ENCODE results near the gene GUCA2A.

GRCh38 chr1:42141978-42142377 is 22.6 kb downstream of the GUCA2A start:
- TF ChIP-seq, protein P1, sequence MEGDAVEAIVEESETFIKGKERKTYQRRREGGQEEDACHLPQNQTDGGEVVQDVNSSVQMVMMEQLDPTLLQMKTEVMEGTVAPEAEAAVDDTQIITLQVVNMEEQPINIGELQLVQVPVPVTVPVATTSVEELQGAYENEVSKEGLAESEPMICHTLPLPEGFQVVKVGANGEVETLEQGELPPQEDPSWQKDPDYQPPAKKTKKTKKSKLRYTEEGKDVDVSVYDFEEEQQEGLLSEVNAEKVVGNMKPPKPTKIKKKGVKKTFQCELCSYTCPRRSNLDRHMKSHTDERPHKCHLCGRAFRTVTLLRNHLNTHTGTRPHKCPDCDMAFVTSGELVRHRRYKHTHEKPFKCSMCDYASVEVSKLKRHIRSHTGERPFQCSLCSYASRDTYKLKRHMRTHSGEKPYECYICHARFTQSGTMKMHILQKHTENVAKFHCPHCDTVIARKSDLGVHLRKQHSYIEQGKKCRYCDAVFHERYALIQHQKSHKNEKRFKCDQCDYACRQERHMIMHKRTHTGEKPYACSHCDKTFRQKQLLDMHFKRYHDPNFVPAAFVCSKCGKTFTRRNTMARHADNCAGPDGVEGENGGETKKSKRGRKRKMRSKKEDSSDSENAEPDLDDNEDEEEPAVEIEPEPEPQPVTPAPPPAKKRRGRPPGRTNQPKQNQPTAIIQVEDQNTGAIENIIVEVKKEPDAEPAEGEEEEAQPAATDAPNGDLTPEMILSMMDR (IDR thresholded peaks at IDR 0.05 in 4 of 5, conservative IDR thresholded peaks at IDR 0.05 in 1 of 5): no peak
- no peak for TF ChIP-seq POLR2A (IDR thresholded peaks at IDR 0.05)
